Right forelimb (tissue), 1 donor: ENCODE measurements around the gene NFASC.

ENCODE experiments used
- DNase-seq: peaks from one replicate; pipeline ENCODE4 v3.0.0-alpha.2; 2018

Gene NFASC

DNA sequence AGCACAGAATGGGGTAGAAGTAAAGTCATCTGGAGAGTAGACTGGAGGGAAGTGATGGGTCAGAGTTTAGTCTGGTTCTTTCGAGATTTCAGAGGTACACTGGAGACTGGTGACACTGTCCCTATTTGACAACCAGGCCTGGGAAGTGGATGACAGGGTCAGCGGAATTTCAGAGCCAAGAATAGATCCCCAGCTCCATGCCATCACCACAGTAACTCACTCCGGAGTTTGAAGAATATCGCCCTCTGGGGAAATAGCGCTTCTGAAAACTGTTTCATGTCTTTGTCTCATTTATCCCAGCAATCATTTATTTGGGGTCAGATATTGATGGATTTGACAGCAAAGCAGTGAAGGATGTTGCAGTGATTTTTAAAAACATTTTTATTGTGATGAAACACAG, 7.6 kb upstream of the NFASC start:
- no peak for DNase-seq

GRCh38 chr1:204863730-204864129, 6.9 kb upstream of the NFASC start:
- DNase-seq = no peak

DNA sequence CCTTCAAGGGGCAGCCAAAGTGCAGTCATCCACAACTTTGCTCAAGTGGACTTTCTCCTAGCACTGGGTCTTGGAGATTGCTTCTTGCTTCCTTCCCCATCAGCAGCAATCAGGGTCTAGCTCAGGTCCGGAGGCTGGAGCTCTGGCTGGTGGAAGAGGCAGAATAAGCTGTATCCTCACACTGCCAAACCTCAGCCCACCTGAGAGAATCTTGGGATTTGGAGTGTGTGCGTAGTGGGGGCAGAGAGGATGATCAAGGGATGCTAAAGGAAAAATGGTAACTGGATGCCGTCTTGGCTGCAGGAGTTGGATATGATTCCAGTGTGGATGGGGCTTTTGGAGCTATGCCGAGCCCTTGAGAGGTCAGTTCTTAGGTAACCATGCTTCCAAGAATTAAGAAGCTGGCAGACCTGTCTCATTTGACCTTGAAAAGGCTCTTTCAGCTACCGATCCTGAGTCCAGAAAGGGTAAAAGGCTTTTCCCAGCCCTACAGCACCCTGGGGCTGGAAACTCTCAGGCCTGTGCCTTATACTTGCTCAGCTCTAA, 4.5 kb upstream of the NFASC start:
- DNase-seq = no peak

- no peak for DNase-seq
Observed at GRCh38 chr1:204867203-204867602, 3.5 kb upstream of the NFASC start.

DNA sequence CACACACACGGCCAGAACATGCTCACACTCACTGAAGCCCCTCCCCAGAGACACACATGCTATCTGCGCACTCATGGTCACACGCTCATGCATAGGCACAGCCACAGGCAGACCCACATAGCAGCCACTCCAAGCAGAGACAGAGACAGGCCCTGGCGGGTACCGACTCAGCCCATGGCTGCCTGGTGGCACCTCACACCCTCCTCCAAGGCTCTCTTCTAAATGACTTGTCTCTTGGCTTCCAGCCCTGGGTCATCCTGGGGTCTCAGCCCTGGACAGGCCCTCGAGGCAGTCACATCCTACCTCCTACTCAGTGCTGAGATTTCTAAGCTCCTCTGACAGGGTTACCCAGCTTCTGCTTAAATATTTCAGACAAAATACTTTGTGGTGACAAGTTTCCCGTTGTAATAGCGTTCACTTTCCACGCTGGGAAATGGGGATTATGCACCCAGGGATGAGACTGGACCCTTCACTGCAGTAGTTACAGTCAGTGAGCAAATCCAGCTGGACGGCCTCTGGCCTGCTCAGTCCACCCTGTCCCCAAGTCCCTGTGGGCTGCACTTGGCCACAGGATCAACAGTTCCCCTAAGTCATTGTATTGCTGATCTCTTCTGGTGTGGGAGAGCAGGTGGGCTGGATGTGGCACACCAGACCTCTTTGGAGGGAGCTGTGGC, 2.9 kb upstream of the NFASC start:
- DNase-seq = no peak

- no peak for DNase-seq
Observed at GRCh38 chr1:204868340-204868700, 2.3 kb upstream of the NFASC start.

GRCh38 chr1:204869097-204869496, 1.6 kb upstream of the NFASC start:
- no peak for DNase-seq

DNA sequence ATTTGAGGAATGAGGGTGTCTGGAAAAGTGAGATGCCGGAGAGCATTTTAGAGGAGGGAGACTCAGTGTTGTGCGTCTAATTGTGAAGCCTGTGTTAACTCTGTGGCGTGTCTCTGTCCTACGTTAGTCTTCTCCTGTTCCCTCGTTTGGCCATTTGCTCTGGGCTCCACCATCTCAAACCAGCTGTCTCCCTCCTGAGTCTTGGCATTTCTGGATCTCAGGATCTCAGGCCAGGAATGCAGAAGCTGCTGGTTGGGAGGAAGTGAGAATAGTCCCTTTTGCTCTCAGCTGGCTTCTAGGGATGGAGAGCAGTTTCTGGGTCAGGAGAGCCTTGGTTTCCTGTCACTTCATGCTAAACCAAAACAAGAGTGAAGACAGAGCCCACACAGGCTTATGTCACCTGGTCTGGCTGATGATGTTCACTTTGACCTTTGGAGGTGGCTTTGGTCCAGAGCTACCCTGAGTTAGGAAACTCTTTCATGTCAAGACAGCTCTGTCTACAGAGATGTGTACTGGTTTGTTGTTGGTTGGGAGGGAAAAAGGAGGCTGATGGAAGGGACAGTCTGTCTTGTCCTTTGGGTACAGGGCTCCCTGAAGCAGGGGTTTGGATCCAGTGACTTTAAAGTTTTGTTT, 859 bp downstream of the NFASC start:
- DNase-seq = no peak

GRCh38 chr1:204872262-204872881, 1.7 kb downstream of the NFASC start:
- no peak for DNase-seq

DNA sequence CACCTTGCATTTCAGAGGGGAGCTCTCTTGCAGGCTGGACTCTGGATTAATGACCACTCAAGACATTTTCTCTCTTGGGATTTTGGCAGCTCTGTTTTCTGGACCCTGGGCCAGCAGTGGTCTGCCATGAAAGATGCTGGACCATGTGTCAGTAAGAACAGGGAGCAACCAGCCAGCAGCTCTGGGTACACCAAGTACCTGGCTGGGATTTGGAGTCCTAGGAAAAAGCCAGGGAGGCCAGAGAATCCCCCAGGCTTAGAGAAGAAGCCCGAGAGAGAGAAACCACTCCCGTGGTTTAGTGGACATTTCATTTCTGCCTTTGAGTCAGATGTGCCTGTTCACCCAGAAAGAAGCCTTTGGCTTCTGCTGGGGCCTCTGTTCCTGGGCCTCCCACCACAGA, 2.5 kb downstream of the NFASC start:
- no peak for DNase-seq

DNA sequence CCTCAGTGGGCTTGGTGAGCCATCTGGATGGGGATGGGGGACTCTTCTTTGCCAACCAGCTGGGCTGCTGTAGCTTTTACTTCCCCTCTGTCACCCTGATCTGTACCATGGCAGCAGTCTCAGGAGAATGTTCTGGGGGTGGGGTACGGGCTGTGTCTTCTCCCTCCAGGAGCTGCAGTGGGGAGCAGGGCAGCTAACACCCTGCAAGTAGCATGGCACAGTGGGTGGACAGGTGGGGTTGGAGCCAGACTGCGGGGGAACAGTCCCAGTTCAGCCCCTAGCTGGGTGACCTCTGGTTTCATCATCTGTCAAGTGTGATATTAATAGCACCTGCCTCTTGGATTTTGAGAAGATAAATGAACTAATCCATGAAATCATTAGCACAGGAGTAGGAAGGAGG, 3.1 kb downstream of the NFASC start:
- no peak for DNase-seq

GRCh38 chr1:204874274-204874673, 3.6 kb downstream of the NFASC start:
- no peak for DNase-seq

DNA sequence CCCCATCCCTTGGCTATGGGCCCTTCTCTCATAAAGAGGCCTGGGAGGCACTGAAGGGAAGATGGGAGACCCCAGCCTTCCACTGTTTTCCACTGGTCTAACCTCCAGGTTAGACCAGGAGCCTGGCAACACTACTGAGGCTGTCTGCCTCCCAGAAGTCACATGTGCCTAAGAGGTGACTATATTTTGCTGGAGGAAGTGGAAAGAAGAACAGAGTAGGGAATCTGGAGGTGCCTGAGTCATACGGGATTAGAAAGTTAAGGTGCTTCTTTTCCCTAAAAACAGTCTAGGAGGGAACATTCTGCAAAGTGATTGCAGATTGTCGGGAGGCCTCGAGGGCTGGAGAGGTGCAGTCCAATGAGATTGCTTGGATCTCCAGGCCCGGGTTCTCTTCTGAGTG, 4.6 kb downstream of the NFASC start:
- DNase-seq = no peak

- DNase-seq = no peak
Observed at GRCh38 chr1:204878621-204879234, 8.1 kb downstream of the NFASC start.

DNA sequence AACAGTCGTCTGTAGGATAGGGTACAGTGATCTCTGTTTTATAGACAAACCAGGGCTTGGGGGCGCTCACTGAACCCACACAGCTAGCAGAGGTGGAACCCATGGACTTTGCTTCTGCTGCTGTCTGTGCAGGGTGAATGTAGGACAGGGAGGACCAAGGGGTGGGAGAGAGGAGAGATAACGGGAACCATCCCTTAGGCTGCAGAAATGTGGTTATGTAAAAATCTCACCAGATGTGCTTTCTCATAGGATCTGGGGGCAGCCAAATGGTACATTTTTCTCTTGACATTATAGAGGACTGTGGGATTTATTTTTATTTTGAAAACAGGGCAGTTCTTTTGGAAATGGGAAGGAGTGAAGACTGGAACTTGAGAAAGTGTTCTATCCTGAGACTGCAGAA, 8.7 kb downstream of the NFASC start:
- no peak for DNase-seq

DNA sequence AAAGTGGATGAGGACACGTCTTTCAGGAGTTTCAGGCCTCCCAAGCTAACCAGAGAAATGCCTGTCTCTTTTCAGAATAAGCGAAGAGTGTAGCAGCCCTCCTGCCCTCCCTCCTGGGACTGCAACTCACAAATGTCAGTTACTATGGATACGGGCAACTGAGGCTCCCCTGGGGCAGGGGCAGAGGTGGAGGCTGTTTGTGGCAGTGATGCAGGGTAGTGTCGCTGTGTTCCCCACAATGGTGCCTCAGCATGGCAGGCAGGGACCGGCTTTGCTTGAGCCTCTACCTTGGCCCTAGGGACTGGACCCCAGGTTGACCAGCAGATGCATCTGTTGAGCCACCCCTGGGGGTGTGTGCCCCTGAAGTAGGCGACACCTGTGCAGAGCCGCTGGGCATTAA, 10.2 kb downstream of the NFASC start:
- DNase-seq = no peak

GRCh38 chr1:204882479-204882878, 11.8 kb downstream of the NFASC start:
- no peak for DNase-seq

DNA sequence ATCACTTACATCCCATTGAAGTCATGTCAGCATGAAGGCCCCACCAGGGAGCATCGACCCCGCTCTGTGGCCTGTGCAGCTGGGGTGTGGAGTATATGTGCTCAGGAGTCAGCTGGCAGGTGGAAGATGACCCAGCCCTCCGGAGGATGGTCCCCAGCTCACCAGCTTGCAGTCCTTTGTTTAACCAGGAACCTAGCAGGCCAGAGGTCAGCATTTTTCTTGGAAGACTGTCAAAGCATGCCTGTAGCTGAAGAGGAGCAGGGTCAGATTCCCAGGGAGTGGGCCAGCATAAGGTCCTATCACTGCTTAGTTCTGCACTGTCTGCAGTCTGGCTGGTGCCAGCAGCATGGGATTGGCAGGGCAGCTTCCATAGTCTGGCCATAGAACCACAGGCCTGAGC, 12.7 kb downstream of the NFASC start:
- DNase-seq = no peak

DNA sequence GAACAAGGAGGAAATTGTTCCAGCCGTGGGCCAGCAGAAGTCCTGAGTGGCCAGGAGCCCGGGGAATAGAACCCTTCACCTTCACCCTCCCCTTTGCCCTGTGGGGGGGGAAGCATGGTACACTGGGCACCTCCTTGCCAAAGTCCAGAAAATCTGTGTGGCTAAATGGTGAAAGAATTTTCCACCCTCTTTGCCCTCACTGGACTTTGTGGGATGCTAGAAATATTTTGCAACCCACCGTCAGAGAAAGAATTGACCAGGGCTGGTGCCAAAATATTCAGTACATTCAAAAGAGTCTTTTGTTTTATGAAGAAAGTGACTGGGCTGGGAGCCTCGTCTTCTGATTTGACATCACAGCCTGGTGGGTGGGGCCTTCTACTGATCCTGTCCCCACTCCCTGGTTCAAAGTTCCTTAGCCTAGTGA, 14.6 kb downstream of the NFASC start:
- no peak for DNase-seq

DNA sequence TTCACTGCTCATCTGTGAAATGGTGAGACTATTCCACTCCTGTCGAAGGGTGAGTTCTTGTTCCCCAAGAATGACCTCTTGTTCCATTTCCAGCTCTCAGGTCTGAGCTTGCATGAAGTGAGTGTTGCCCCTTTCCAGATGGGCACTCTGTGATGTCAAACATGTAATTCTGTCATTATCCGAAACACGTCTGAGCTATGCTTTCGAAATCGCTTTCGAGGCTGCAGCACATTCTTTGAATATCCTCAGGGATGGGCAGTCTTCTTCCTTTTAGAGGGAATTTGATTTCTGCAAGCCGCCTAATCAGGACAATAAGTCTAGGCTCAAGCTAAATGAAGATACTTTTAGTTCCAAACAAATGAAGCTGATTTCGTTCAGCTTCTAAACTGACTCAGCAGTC, 15.1 kb downstream of the NFASC start:
- no peak for DNase-seq

DNA sequence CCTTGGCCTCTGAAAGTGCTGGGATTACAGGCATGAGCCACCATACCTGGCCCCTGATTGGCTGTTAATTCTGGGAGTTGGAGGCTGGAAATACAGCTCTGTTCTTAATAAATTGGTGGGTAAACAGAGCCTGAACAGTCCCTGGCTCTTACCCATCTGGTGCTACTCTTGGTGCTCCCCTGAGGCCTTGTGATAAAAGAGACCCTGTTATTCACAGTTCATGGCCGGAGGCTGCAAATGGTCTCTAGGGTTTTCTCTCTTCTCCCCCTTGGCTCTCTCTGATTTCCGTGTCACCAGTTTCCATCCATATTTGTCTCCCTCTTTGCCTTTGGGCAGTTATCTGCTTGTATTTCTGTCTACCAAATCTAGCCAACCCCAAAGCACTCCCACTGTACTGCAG, 17.2 kb downstream of the NFASC start:
- no peak for DNase-seq

GRCh38 chr1:204888294-204888693, 17.6 kb downstream of the NFASC start:
- DNase-seq = no peak

GRCh38 chr1:204889681-204890383, 19.2 kb downstream of the NFASC start:
- no peak for DNase-seq
